Endothelial cell of umbilical vein (primary cell): ENCODE results near the gene LRRC47. TPM values are rescaled to one million over a fixed set of nuclear protein-coding genes. Genes with fewer than 3 reads are reported as not detected.

Experiments used
- BruUV-seq: library from RNA; stranded (reverse); fragments of 400-500 nt; replicated peaks from 2 replicates; lab custom pipeline; 2021; lab: Mats Ljungman, UMichigan
- CTCF ChIA-PET: fragments of 300-600, 350-600 bp; sonication (Branson Sonifier 250); formaldehyde crosslinking; loops from one replicate; lab custom pipeline; 2021; ENCODE audit warnings: antibody characterized with exemption, inconsistent platforms; lab: Charles Lee
- POLR2A ChIA-PET: fragments of 300-600, 350-600 bp; sonication (Branson Sonifier 250); formaldehyde crosslinking; loops from one replicate; lab custom pipeline; 2021; ENCODE audit warnings: antibody characterized with exemption, inconsistent platforms; lab: Charles Lee
- DNase-seq: peaks from one replicate; pipeline ENCODE4 v3.0.0-alpha.2; 2011; ENCODE audit warnings: low read depth, low spot score
- FAIRE-seq: peaks from 2 replicates; lab custom pipeline; 2011; peaks lifted over from hg19 to GRCh38; lab: Jason Lieb, UNC
- H2AFZ ChIP-seq: 2 replicates; pipeline ENCODE4 v1.6.0; 2012; ENCODE audit warnings: low read depth, low read length, control low read depth, inconsistent platforms
- H3K27ac ChIP-seq: 2 replicates; pipeline ENCODE4 v1.5.1; 2011; ENCODE audit warnings: low read depth, mild to moderate bottlenecking, control low read depth, low read length, moderate library complexity; ENCODE audit not compliant: insufficient read depth
- H3K27me3 ChIP-seq, 2 experiments: 2 replicates each; pipeline versions ENCODE4 v1.6.0 to v1.6.1; 2011; ENCODE audit warnings: low read length in 2 of 2, mixed read lengths in 1 of 2; ENCODE audit not compliant: control insufficient read depth in 2 of 2, insufficient read depth in 2 of 2
- H3K36me3 ChIP-seq, 2 experiments: 2 replicates in 1 of 2; 3 replicates in 1 of 2; pipeline ENCODE4 v1.5.1; 2011; ENCODE audit warnings: low read length in 2 of 2, mild to moderate bottlenecking in 1 of 2, moderate library complexity in 1 of 2; ENCODE audit not compliant: control insufficient read depth in 2 of 2, insufficient read depth in 2 of 2; ENCODE audit errors: extremely low read depth in 1 of 2
- H3K4me1 ChIP-seq: 3 replicates; pipeline ENCODE4 v1.5.1; 2011; ENCODE audit warnings: mild to moderate bottlenecking, low read length; ENCODE audit not compliant: control insufficient read depth, insufficient read depth; ENCODE audit errors: extremely low read depth
- H3K4me2 ChIP-seq: 2 replicates; pipeline ENCODE4 v1.6.1; 2011; ENCODE audit warnings: low read length, control low read depth, mixed read lengths; ENCODE audit not compliant: insufficient read depth
- H3K4me3 ChIP-seq, 3 experiments: fragments of 200-600 bp in 1 of 3; sonication (generic), shearing (Covaris generic) in 1 of 3; replicated peaks in 1 of 3; 2 replicates each; pipeline ENCODE4 v1.5.1; 2011 to 2016; ENCODE audit warnings: control low read depth in 3 of 3, low read length in 3 of 3, mild to moderate bottlenecking in 2 of 3, inconsistent platforms in 1 of 3, low read depth in 1 of 3, moderate library complexity in 1 of 3; ENCODE audit not compliant: insufficient read depth in 1 of 3
- H3K79me2 ChIP-seq: 2 replicates; pipeline ENCODE4 v1.6.0; 2012; ENCODE audit warnings: low read length, inconsistent platforms; ENCODE audit not compliant: control insufficient read depth, insufficient read depth
- H3K9ac ChIP-seq: replicated peaks from 2 replicates; pipeline ENCODE3; 2011; ENCODE audit warnings: low read length, control low read depth; ENCODE audit not compliant: insufficient read depth; ENCODE audit errors: extremely low read depth
- H3K9me1 ChIP-seq: replicated peaks from 3 replicates; pipeline ENCODE4 v1.6.0; 2011; ENCODE audit warnings: mild to moderate bottlenecking, low read length; ENCODE audit not compliant: control insufficient read depth, insufficient read depth; ENCODE audit errors: extremely low read depth
- H3K9me3 ChIP-seq: replicated peaks from 2 replicates; pipeline ENCODE4 v1.5.1; 2012; ENCODE audit warnings: low read length, inconsistent platforms; ENCODE audit not compliant: control insufficient read depth, insufficient read depth
- H4K20me1 ChIP-seq: replicated peaks from 2 replicates; pipeline ENCODE3; 2011; ENCODE audit warnings: mild to moderate bottlenecking, low read length; ENCODE audit not compliant: control insufficient read depth, insufficient read depth; ENCODE audit errors: extremely low read depth
- EZH2 ChIP-seq: IDR thresholded peaks from 2 replicates; pipeline ENCODE4 v1.6.1; 2012; ENCODE audit warnings: borderline replicate concordance, low read depth, mild to moderate bottlenecking, moderate library complexity, low read length, inconsistent platforms; ENCODE audit not compliant: severe bottlenecking
- FOS ChIP-seq: IDR thresholded peaks from 2 replicates; pipeline ENCODE4 v1.6.1; 2011; ENCODE audit warnings: mild to moderate bottlenecking, low read length, moderate library complexity, borderline replicate concordance; ENCODE audit not compliant: insufficient read depth
- GATA2 ChIP-seq: IDR thresholded peaks from 2 replicates; pipeline ENCODE4 v1.7.0; 2011; ENCODE audit warnings: low read depth, mild to moderate bottlenecking, moderate library complexity, mixed read lengths, low read length; ENCODE audit not compliant: insufficient read length, insufficient read depth
- JUN ChIP-seq: IDR thresholded peaks from 2 replicates; pipeline ENCODE4 v1.6.1; 2011; ENCODE audit warnings: borderline replicate concordance, low read depth; ENCODE audit not compliant: insufficient read length, insufficient read depth
- MYC ChIP-seq: IDR thresholded peaks from one replicate; pipeline ENCODE4 v1.6.1; 2011; ENCODE audit warnings: mild to moderate bottlenecking, low read depth, low read length
- POLR2A ChIP-seq: IDR thresholded peaks from 2 replicates; pipeline ENCODE4 v1.6.1; 2012; ENCODE audit warnings: low read depth, mild to moderate bottlenecking, control low read depth, low read length
- POLR2AphosphoS5 ChIP-seq: IDR thresholded peaks from 2 replicates; pipeline ENCODE4 v1.6.1; 2012; ENCODE audit warnings: low read depth, mild to moderate bottlenecking, control low read depth, low read length, moderate library complexity; ENCODE audit not compliant: insufficient read depth
- dilution Hi-C: fragments of 300-500 bp; cut with MboI; formaldehyde crosslinking; loops from one replicate; pipeline ENCODE4 v1.15.0; 2019; ENCODE audit warnings: low sequenced_read_pairs; ENCODE audit not compliant: extremely low pct_ligation_motif_present
- intact Hi-C: fragments of 100-400 bp; cut with micrococcal nuclease; formaldehyde crosslinking; loops from one replicate; pipeline ENCODE4 v1.10.0; 2022
- polyA plus RNA-seq, 4 experiments: library from polyadenylated mRNA; depleted of rRNA in 3 of 4; stranded (reverse) in 3 of 4; unstranded in 1 of 4; fragments of >200 nt; gene quantifications; 2 replicates each; pipeline versions ENCODE4 v1.2.1 to v1.2.3, GENCODE V29; 2011 to 2012; ENCODE audit warnings: missing spikeins in 1 of 4
- total RNA-seq: library from RNA; stranded (reverse); gene quantifications from 2 replicates; pipeline ENCODE4 v1.2.3, GENCODE V29; 2021
- TF ChIP-seq, protein P1 (sequence below): IDR thresholded peaks from 2 replicates; pipeline ENCODE4 v1.6.1; 2011; ENCODE audit not compliant: insufficient read depth, insufficient read length
- TF ChIP-seq, protein P2 (sequence below), 2 donors: IDR thresholded peaks; 1 replicate in 1 of 2; 2 replicates in 1 of 2; pipeline ENCODE4 v1.5.1; 2011; ENCODE audit warnings: low read length in 2 of 2, mild to moderate bottlenecking in 2 of 2, moderate library complexity in 2 of 2, control low read depth in 1 of 2, inconsistent platforms in 1 of 2, low read depth in 1 of 2; ENCODE audit not compliant: insufficient read depth in 1 of 2; ENCODE audit errors: extremely low read depth in 1 of 2

LRRC47 gene
- total and polyA plus RNA-seq, 2 donors (not counting 3 experiments of a cell fraction or from before 2014, with no cell fraction given), result 23.7 to 42.5 TPM

DNA sequence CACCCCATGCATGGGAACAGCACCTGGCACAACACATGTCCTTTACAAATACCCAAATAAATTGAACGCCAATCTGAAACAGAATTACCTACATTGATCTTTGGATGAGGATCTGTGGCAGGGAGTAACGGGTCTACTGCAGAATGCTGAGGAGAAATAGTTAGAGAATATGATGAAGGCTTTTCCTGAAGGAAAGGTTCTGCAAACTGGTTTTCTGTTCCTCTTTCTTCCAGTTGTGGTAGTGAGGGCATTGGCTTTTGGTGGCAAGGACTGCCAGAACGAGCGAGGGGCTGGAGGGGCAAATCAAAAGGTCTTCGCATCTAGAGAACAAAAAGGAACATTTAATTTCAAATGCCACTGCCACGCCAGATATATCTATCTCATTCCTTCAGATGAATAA lies 40.9 kb upstream of the LRRC47 start:
- TF ChIP-seq POLR2A, result no peak
- no peak for TF ChIP-seq FOS
- no peak for TF ChIP-seq JUN
- TF ChIP-seq EZH2, result no peak
- TF ChIP-seq, protein P1, sequence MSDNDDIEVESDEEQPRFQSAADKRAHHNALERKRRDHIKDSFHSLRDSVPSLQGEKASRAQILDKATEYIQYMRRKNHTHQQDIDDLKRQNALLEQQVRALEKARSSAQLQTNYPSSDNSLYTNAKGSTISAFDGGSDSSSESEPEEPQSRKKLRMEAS, result no peak
- no peaks in the 10 kb centered on the region for H4K20me1 ChIP-seq
- no TSS peak for BruUV-seq
- no peak overlapping the region for H3K27ac ChIP-seq
- H3K27me3 ChIP-seq, result no peaks in the 10 kb centered on the region
- H3K36me3 ChIP-seq, result peaks cover 0 to 18% of the 10 kb centered on the region in 2 experiments
- no peak for FAIRE-seq
- dilution Hi-C loops, result no loop called here
- no peaks in the 10 kb centered on the region for H3K79me2 ChIP-seq
- ChIA-PET POLR2A (no interaction called here), CTCF (no interaction called here)
- no peaks in the 10 kb centered on the region for H3K9me3 ChIP-seq
- no peak overlapping the region for H3K9ac ChIP-seq
- no peak overlapping the region for H2AFZ ChIP-seq
- no peak for DNase-seq
- H3K4me2 ChIP-seq, result no peak overlapping the region
- H3K4me3 ChIP-seq, result no peak overlapping the region
- no peaks in the 10 kb centered on the region for H3K4me1 ChIP-seq
- intact Hi-C loops, result no loop called here
- no peaks in the 10 kb centered on the region for H3K9me1 ChIP-seq

DNA sequence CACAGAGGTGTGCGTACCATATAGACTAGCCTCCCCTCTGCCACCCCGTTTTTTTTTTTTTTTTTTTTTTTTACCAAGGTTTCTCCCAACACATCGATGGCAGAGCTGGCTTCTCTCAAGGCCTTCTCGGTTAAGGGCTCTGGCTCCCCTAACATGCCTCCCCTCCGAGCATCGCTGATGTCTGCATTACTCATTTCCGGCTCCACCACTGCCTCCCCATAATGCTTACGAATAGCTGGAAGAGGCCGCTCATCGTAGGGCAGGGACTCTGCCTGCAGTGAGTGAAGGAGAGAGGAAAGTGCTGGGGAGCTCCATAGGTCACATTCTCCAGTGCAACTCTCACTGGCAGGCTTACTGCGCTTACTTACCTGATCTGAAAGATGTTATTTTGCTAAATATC lies 40.1 kb upstream of the LRRC47 start:
- no peak for FAIRE-seq
- POLR2A ChIA-PET, result no interaction called here
- Histone ChIP-seq H3K27ac (no peak overlapping the region), H3K9me3 (no peaks in the 10 kb centered on the region), H3K9ac (no peak overlapping the region), H3K4me1 (no peaks in the 10 kb centered on the region), H3K4me2 (no peak overlapping the region), H3K4me3 (no peak overlapping the region), H3K27me3 (no peaks in the 10 kb centered on the region), H2AFZ (no peak overlapping the region), H3K36me3 (peaks cover 0 to 18% of the 10 kb centered on the region in 2 experiments), H3K79me2 (no peaks in the 10 kb centered on the region), H4K20me1 (no peaks in the 10 kb centered on the region), H3K9me1 (no peaks in the 10 kb centered on the region)
- no peak for DNase-seq
- intact Hi-C loops (no loop called here), dilution Hi-C loops (no loop called here)
- no TSS peak for BruUV-seq
- CTCF ChIA-PET, result interaction anchor here (1.1 to 1.3 kb wide), 2 partner anchors 8 to 11 kb away, joined by 3 to 4 read pairs; no protein-coding TSS in a partner anchor
- TF ChIP-seq, protein P1, result no peak
- TF ChIP-seq, protein P2, sequence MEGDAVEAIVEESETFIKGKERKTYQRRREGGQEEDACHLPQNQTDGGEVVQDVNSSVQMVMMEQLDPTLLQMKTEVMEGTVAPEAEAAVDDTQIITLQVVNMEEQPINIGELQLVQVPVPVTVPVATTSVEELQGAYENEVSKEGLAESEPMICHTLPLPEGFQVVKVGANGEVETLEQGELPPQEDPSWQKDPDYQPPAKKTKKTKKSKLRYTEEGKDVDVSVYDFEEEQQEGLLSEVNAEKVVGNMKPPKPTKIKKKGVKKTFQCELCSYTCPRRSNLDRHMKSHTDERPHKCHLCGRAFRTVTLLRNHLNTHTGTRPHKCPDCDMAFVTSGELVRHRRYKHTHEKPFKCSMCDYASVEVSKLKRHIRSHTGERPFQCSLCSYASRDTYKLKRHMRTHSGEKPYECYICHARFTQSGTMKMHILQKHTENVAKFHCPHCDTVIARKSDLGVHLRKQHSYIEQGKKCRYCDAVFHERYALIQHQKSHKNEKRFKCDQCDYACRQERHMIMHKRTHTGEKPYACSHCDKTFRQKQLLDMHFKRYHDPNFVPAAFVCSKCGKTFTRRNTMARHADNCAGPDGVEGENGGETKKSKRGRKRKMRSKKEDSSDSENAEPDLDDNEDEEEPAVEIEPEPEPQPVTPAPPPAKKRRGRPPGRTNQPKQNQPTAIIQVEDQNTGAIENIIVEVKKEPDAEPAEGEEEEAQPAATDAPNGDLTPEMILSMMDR (IDR thresholded peaks at IDR 0.05; ENCODE audit: extremely low read depth in 1 of 2, insufficient read depth in 1 of 2, low read depth in 1 of 2, low read length in 2 of 2), result no peak
- TF ChIP-seq GATA2 (no peak), EZH2 (no peak), MYC (no peak), POLR2A (no peak), FOS (no peak), POLR2AphosphoS5 (no peak), JUN (no peak)
